Astrocyte (in vitro differentiated cells and primary cell): ENCODE measurements around the gene ADAMTS8. TPM values are rescaled to one million over a fixed set of nuclear protein-coding genes. Genes with fewer than 3 reads are reported as not detected.

Source experiments
- DNase-seq: peaks from one replicate; pipeline ENCODE4 v3.0.0-alpha.2; 2010; ENCODE audit warnings: low read depth
- FAIRE-seq: peaks from 2 replicates; lab custom pipeline; 2011; peaks lifted over from hg19 to GRCh38; lab: Jason Lieb, UNC
- H2AFZ ChIP-seq: 2 replicates; pipeline ENCODE4 v1.6.0; 2012; ENCODE audit warnings: low read depth, low read length, inconsistent platforms
- H3K27ac ChIP-seq: 2 replicates; pipeline ENCODE4 v1.5.1; 2011; ENCODE audit warnings: low read depth, low read length, inconsistent platforms
- H3K27me3 ChIP-seq: 2 replicates; pipeline ENCODE4 v1.6.0; 2011; ENCODE audit warnings: low read length, inconsistent platforms; ENCODE audit not compliant: insufficient read depth
- H3K36me3 ChIP-seq: 2 replicates; pipeline ENCODE4 v1.5.1; 2011; ENCODE audit warnings: low read length, inconsistent platforms; ENCODE audit not compliant: insufficient read depth
- H3K4me1 ChIP-seq: 2 replicates; pipeline ENCODE4 v1.5.1; 2011; ENCODE audit warnings: low read length, inconsistent platforms; ENCODE audit not compliant: insufficient read depth
- H3K4me2 ChIP-seq: 2 replicates; pipeline ENCODE4 v1.6.0; 2012; ENCODE audit warnings: low read length, inconsistent platforms
- H3K4me3 ChIP-seq: 2 replicates; pipeline ENCODE4 v1.5.1; 2011; ENCODE audit warnings: low read depth, mild to moderate bottlenecking, low read length, inconsistent platforms; ENCODE audit not compliant: insufficient read depth
- H3K79me2 ChIP-seq: 2 replicates; pipeline ENCODE4 v1.6.0; 2012; ENCODE audit warnings: mild to moderate bottlenecking, low read length, inconsistent platforms; ENCODE audit not compliant: insufficient read depth
- H3K9ac ChIP-seq: 2 replicates; pipeline ENCODE4 v1.6.0; 2012; ENCODE audit warnings: mild to moderate bottlenecking, low read length, inconsistent platforms
- H3K9me3 ChIP-seq: 2 replicates; pipeline ENCODE4 v1.5.1; 2012; ENCODE audit warnings: low read depth, mild to moderate bottlenecking, low read length, inconsistent platforms; ENCODE audit not compliant: insufficient read depth
- H4K20me1 ChIP-seq: 2 replicates; pipeline ENCODE4 v1.6.0; 2012; ENCODE audit warnings: low read length, inconsistent platforms; ENCODE audit not compliant: insufficient read depth
- H3K27ac Mint-ChIP-seq: one replicate; pipeline ENCODE4 v1.8.0; 2021; ENCODE audit warnings: mild to moderate bottlenecking, mixed read lengths; ENCODE audit not compliant: unreplicated experiment
- H3K27me3 Mint-ChIP-seq: one replicate; pipeline ENCODE4 v1.8.0; 2021; ENCODE audit warnings: low read depth, mixed read lengths; ENCODE audit not compliant: unreplicated experiment
- H3K36me3 Mint-ChIP-seq: one replicate; pipeline ENCODE4 v1.8.0; 2021; ENCODE audit warnings: low read depth, mixed read lengths; ENCODE audit not compliant: unreplicated experiment
- H3K4me1 Mint-ChIP-seq: one replicate; pipeline ENCODE4 v1.8.0; 2021; ENCODE audit warnings: low read depth, mixed read lengths; ENCODE audit not compliant: unreplicated experiment
- H3K4me3 Mint-ChIP-seq: one replicate; pipeline ENCODE4 v1.8.0; 2021; ENCODE audit warnings: mild to moderate bottlenecking, moderate library complexity, mixed read lengths; ENCODE audit not compliant: unreplicated experiment
- H3K9me3 Mint-ChIP-seq: one replicate; pipeline ENCODE4 v1.8.0; 2021; ENCODE audit warnings: mild to moderate bottlenecking, mixed read lengths; ENCODE audit not compliant: unreplicated experiment
- CTCF ChIP-seq: IDR thresholded peaks from 2 replicates; pipeline ENCODE4 v1.5.1; 2011; ENCODE audit warnings: low read depth, mild to moderate bottlenecking, inconsistent platforms, low read length, moderate library complexity; ENCODE audit not compliant: insufficient read depth
- EZH2 ChIP-seq: IDR thresholded peaks from 2 replicates; pipeline ENCODE4 v1.6.1; 2012; ENCODE audit warnings: mild to moderate bottlenecking, low read length, inconsistent platforms; ENCODE audit not compliant: insufficient read depth
- total RNA-seq: library from RNA; stranded (reverse); gene quantifications from 2 replicates; pipeline ENCODE4 v1.2.1, GENCODE V29; 2021

Gene ADAMTS8
- total RNA-seq, 1 donor from 2014 or later = 0.20 TPM

- no peak overlapping the region for H3K4me2 ChIP-seq
- TF ChIP-seq EZH2 (no peak), CTCF (no peak)
- Mint-ChIP-seq H3K4me3 (no peak overlapping the region), H3K4me1 (peaks cover 12% of the 10 kb centered on the region), H3K27ac (no peak overlapping the region), H3K9me3 (no peaks in the 10 kb centered on the region), H3K36me3 (no peaks in the 10 kb centered on the region), H3K27me3 (peaks cover 69% of the 10 kb centered on the region)
- no peak overlapping the region for H3K9ac ChIP-seq
- H2AFZ ChIP-seq = no peak overlapping the region
- no peaks in the 10 kb centered on the region for H3K79me2 ChIP-seq
- H3K27me3 ChIP-seq = peaks cover 52% of the 10 kb centered on the region
- FAIRE-seq = no peak
- H3K27ac ChIP-seq = no peak overlapping the region
- no peaks in the 10 kb centered on the region for H3K9me3 ChIP-seq
- no peak for DNase-seq
- no peak overlapping the region for H3K4me3 ChIP-seq
- H4K20me1 ChIP-seq = no peaks in the 10 kb centered on the region
- no peaks in the 10 kb centered on the region for H3K36me3 ChIP-seq
- peaks cover 15% of the 10 kb centered on the region for H3K4me1 ChIP-seq
Measured at GRCh38 chr11:130397780-130398179, 30.6 kb downstream of the ADAMTS8 start.

- no peak for TF ChIP-seq EZH2
- no peak for TF ChIP-seq CTCF
- no peak overlapping the region for H3K9ac ChIP-seq
- H3K27me3 Mint-ChIP-seq = peaks cover 74% of the 10 kb centered on the region
- no peak overlapping the region for H2AFZ ChIP-seq
- no peaks in the 10 kb centered on the region for H4K20me1 ChIP-seq
- H3K9me3 ChIP-seq = no peaks in the 10 kb centered on the region
- H3K4me2 ChIP-seq = no peak overlapping the region
- H3K27ac Mint-ChIP-seq = no peak overlapping the region
- no peaks in the 10 kb centered on the region for H3K36me3 ChIP-seq
- H3K79me2 ChIP-seq = no peaks in the 10 kb centered on the region
- H3K4me1 Mint-ChIP-seq = peaks cover 5% of the 10 kb centered on the region
- H3K27ac ChIP-seq = no peak overlapping the region
- H3K36me3 Mint-ChIP-seq = no peaks in the 10 kb centered on the region
- no peak for FAIRE-seq
- peaks cover 12% of the 10 kb centered on the region for H3K4me1 ChIP-seq
- peaks cover 60% of the 10 kb centered on the region for H3K27me3 ChIP-seq
- no peak overlapping the region for H3K4me3 Mint-ChIP-seq
- H3K9me3 Mint-ChIP-seq = no peaks in the 10 kb centered on the region
- no peak overlapping the region for H3K4me3 ChIP-seq
- DNase-seq = no peak
Measured at GRCh38 chr11:130396965-130397364, 31.4 kb downstream of the ADAMTS8 start.

- no peak overlapping the region for H3K27ac ChIP-seq
- H3K27ac Mint-ChIP-seq = no peak overlapping the region
- H3K4me1 ChIP-seq = peaks cover 10% of the 10 kb centered on the region
- no peaks in the 10 kb centered on the region for H3K9me3 ChIP-seq
- H3K27me3 ChIP-seq = peaks cover 69% of the 10 kb centered on the region
- H3K36me3 ChIP-seq = no peaks in the 10 kb centered on the region
- H4K20me1 ChIP-seq = no peaks in the 10 kb centered on the region
- no peak overlapping the region for H3K9ac ChIP-seq
- FAIRE-seq (no peak), DNase-seq (no peak)
- H3K4me3 Mint-ChIP-seq = no peak overlapping the region
- H3K36me3 Mint-ChIP-seq = no peaks in the 10 kb centered on the region
- H3K4me3 ChIP-seq = no peak overlapping the region
- H3K79me2 ChIP-seq = no peaks in the 10 kb centered on the region
- no peak overlapping the region for H2AFZ ChIP-seq
- peaks cover 6% of the 10 kb centered on the region for H3K4me1 Mint-ChIP-seq
- H3K27me3 Mint-ChIP-seq = peaks cover 85% of the 10 kb centered on the region
- no peaks in the 10 kb centered on the region for H3K9me3 Mint-ChIP-seq
- no peak for TF ChIP-seq CTCF
- no peak for TF ChIP-seq EZH2
- H3K4me2 ChIP-seq = no peak overlapping the region
Measured at GRCh38 chr11:130394615-130395014, 33.8 kb downstream of the ADAMTS8 start.
